Mesodermal cell (in vitro differentiated cells): ENCODE results near the gene PPP1R3D.

Experiments used
- H3K27ac ChIP-seq: 2 replicates; pipeline ENCODE4 v1.7.0; 2013; ENCODE audit warnings: mild to moderate bottlenecking, low read depth, low read length, moderate library complexity; ENCODE audit not compliant: severe bottlenecking
- H3K36me3 ChIP-seq: 2 replicates; pipeline ENCODE4 v1.7.1; 2013; ENCODE audit warnings: mild to moderate bottlenecking, low read length, moderate library complexity; ENCODE audit not compliant: control insufficient read depth, insufficient read depth
- H3K4me1 ChIP-seq: one replicate; pipeline ENCODE4 v1.7.1; 2013; ENCODE audit warnings: mild to moderate bottlenecking, low read length; ENCODE audit not compliant: insufficient read depth, control insufficient read depth, poor library complexity, severe bottlenecking
- H3K4me3 ChIP-seq: 2 replicates; pipeline ENCODE4 v1.7.0; 2013; ENCODE audit warnings: low read length, control low read depth, mild to moderate bottlenecking; ENCODE audit not compliant: insufficient read depth, poor library complexity, severe bottlenecking; ENCODE audit errors: extremely low read depth
- H3K9me3 ChIP-seq: 2 replicates; pipeline ENCODE4 v1.7.1; 2013; ENCODE audit warnings: mild to moderate bottlenecking, low read length, moderate library complexity; ENCODE audit not compliant: control insufficient read depth
- WGBS, 2 experiments: methylation state at CpG; one replicate each; pipeline ENCODE4 v1.1.5; 2013; ENCODE audit warnings: missing lambda C conversion rate in 2 of 2; ENCODE audit not compliant: insufficient coverage in 2 of 2; 5-methylcytosine and 5-hydroxymethylcytosine counted together

PPP1R3D gene

DNA sequence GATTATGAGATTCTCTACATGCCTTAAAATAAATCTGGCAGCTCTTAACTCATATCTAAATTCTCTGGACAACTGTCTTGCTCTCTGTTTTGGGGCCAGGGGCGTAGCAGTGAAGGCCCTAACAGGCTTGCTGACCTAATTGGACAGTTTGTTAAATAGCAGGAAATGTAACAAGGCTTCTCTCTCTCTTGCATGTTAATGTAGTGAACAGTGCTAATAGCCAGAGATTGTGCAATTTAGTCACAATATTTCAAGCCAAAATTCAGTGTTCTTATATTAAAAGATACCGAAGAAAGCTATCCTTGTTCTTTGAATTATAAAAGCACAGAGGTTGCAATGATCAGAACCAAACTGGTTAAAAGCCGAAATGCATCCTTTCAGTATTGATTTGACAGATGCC is 3.0 kb downstream of the PPP1R3D start:
- H3K4me3 ChIP-seq, result no peak overlapping the region
- H3K27ac ChIP-seq, result no peak overlapping the region
- no peaks in the 10 kb centered on the region for H3K9me3 ChIP-seq
- H3K36me3 ChIP-seq, result peaks cover 2% of the 10 kb centered on the region
- WGBS, 2 experiments, result 90% methylated on average over 3 of the region's 3 CpGs; no CpG with 5 or more reads in 1 of the 2 experiments
- H3K4me1 ChIP-seq, result peaks cover 11% of the 10 kb centered on the region

DNA sequence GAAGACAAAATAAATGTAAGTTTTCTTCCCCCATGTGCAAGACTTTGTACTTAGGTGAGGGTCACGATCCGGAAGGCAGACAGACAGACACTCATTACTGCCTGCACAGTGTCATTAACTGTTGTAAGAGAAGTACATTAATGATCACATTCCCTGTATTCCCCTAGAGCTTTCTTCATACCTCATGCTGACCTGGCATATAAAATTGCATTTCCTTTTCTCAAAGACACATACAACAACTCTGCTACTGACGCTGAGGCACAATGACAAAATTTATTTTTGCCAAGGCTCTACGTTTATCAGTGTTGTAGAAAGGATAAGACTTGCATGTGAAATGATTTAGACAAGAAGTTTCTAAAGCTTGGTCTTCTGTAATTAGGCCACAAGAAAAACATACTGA is 3.7 kb downstream of the PPP1R3D start:
- Histone ChIP-seq H3K9me3 (no peaks in the 10 kb centered on the region), H3K36me3 (no peaks in the 10 kb centered on the region), H3K4me3 (no peak overlapping the region), H3K4me1 (peaks cover 11% of the 10 kb centered on the region), H3K27ac (no peak overlapping the region)
- whole genome bisulfite sequencing, 2 experiments, result 100% methylated on average over 2 of the region's 4 CpGs; no CpG with 5 or more reads in 1 of the 2 experiments

DNA sequence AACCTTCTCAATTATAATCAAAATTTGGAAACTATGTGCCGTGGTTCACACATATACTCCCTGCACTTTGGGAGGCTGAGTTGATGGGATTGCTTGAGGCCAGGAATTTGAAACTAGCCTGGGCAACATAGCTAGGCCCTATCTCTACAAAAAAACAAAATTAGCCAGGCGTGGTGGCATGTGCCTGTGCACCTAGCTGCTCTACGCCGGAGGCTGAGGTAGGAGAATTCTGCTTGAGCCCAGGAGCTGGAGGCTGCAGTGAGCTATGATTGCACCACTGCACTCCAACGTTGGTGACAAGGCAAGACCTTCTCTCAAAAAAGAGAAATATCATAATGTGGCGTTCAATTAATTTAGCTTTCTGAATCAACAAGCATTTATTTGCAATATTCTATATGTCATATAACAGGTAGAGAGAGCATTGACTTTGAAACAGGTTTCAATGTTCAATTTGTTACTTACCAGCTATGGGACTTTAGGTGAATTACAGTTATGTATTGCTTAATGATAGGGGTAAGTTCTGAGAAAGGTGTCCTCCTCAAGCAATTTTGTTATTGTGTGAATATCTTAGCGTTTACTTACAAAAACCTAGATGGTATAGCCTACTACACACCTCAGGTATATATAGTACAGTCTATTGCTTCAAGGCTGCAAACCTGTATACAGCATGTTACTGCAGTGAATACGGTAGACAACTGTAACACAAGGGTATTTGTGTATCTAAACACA is 4.5 kb downstream of the PPP1R3D start:
- 93 to 94% methylated on average over 2 to 3 of the region's 8 CpGs for WGBS, 2 experiments
- H3K4me3 ChIP-seq, result no peak overlapping the region

DNA sequence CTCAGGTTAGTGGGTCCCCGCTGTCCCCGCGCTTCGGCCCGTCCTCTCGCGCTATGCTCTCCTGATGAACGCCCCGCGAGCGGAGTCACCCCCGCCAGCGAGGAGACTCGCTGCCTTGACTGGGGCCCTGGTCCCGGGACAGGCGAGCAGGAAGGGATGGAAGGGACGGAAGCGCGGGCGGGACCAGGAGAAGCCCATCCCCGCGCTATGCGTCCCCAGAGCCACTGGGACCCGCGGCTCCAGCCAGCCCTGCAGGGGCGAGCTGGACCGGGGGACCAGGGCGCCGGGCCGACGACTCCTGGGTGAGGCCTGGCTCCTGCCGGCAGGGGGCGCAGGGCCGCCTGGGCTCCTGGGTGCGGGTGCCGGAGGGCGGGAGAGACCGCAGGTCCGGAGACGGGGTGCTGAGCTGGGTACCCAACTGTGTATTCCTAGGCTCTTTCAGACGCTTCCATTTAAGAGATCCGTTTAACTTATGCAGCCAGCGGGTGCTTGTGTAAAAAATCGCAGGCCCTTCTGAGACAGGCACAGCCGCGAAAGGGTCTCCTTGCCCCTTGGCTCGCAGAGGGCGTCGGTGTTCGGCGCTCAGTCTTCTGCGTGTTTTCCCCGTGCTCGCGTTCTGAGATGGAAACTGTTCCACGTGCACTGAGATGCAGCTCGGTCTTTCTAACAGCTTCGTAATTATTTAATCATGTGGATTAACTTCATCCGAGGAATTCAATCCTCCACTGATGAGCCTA is 6.1 kb downstream of the PPP1R3D start:
- H3K27ac ChIP-seq, result no peak overlapping the region
- WGBS, 2 experiments, result 8 to 9% methylated on average over 36 to 57 of the region's 59 CpGs
- no peaks in the 10 kb centered on the region for H3K9me3 ChIP-seq
- H3K4me3 ChIP-seq, result peak overlapping the region; percentile 34
- no peaks in the 10 kb centered on the region for H3K36me3 ChIP-seq
- peaks cover 11% of the 10 kb centered on the region for H3K4me1 ChIP-seq

More for the DNA sequence above, 4.5 kb downstream of the PPP1R3D start:
- Histone ChIP-seq H3K4me1 (peaks cover 11% of the 10 kb centered on the region), H3K9me3 (no peaks in the 10 kb centered on the region), H3K27ac (no peak overlapping the region), H3K36me3 (no peaks in the 10 kb centered on the region)

DNA sequence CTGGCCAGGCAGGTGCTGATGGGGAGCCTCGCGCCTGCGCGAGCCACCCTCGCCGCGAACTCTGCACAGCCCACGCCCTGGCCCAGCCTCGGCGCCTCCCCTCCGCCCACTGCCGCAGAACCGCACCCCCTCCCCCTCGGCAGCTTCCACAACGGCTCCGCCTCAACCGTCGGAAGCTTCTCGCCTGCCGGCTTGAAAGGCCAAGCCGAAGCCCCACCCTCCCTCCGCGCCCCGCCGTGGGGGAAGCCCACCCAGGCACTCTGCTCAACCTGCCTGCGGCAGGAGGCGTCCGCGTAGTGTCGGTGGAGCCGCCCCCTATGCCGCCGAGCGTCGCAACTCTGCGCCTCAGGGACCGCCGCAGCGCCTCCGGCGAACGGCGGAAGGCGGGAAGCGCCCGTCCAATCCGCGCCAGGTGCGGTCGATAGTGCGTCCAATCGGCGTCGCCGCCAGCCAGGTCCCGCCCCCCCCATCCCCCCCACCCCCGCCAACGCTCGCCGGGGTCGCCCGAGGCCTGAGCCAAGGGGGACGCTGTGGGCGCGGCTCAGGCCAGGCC is 6.7 kb downstream of the PPP1R3D start, which contains the start of gene SYCP2:
Gene SYCP2, minus strand, starts transcription at position 342 of the 553 bp plus-strand sequence. CDS start 11,224 bp downstream, outside the sequence.
- Histone ChIP-seq H3K27ac (no peak within 1 kb of the TSS), H3K36me3 (no peaks in the 10 kb centered on the region), H3K9me3 (no peaks in the 10 kb centered on the region), H3K4me3 (peak within 1 kb of the TSS; percentile 34), H3K4me1 (peaks cover 8% of the 10 kb centered on the region)
- 93 to 98% methylated on average over 36 to 37 of the region's 65 CpGs for WGBS, 2 experiments

DNA sequence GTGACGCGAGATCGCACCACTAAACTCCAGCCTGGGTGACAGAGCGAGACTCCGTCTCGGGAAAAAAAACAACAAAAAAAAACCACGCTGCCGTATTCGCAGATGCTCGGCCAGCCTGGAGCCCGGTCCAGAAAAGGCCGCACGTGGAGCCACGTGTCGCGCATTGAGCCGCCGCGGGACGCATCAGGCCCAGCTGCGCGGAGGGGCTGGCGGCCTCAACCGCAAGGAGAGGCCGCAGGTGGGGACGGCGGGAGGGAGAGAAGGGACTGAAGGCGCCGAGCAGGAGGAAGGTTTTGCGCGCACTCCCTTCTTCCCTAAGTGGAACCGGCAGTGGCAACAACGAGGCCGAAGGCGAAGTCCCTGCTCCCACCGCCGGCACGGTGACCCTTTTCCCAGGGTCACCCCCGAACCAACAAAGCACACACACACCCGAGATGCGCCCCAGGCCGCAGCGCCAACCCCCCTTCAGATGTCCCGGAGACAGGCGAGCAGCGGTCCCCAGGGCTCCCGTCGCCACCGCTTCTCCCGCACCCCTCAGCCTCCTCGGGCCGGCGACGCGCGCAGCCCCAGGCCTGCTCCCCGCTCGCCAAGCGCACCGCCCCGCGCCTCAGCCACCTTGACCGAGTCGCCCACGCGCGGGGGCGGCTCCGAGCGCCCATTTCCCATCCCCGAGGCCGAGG is 7.3 kb downstream of the PPP1R3D start:
- peaks cover 2% of the 10 kb centered on the region for H3K4me1 ChIP-seq
- WGBS, 2 experiments, result 96 to 97% methylated on average over 63 to 68 of the region's 72 CpGs
- no peaks in the 10 kb centered on the region for H3K36me3 ChIP-seq
- no peak overlapping the region for H3K4me3 ChIP-seq
- H3K27ac ChIP-seq, result no peak overlapping the region
- H3K9me3 ChIP-seq, result no peaks in the 10 kb centered on the region

DNA sequence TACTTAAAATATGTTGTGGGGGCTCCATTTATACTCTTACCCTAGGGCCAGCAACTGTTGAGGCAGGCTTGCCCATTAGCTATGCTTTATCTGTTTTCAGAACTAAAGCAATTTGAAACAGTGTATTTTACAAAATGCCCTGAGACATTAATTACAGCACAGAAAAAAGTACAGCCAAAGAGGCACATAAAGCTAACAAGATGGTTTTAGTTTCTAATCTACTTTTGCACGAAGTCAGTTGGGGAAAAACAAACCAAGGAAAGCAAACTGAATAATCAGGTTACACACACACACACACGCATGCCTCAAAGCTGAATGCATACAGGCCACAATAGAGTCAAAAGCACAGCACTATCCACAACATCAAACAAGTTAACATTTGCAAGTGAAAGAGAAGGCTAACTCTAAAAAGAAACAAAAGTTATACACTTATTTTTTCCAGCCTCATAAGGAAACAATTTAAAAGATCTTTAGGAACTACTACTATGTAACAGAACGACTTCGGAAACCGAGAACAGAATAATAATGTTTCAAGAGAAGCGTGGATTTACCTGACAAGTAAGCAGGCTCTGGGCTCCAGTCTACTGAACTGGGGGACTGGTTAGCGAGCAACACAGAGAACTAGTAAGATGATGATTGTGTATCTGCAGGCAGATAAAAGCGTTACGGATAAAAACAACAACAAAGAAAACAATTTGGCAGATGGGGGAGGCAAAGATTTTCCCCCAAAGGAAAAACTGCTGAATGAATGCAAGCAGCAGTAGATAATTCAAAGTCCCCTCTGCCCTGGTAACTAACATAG is 8.4 kb downstream of the PPP1R3D start:
- H3K4me1 ChIP-seq, result no peaks in the 10 kb centered on the region
- H3K27ac ChIP-seq, result no peak overlapping the region
- no peaks in the 10 kb centered on the region for H3K36me3 ChIP-seq
- WGBS, 2 experiments, result 77 to 86% methylated on average over 7 to 8 of the region's 9 CpGs
- no peaks in the 10 kb centered on the region for H3K9me3 ChIP-seq
- H3K4me3 ChIP-seq, result no peak overlapping the region

DNA sequence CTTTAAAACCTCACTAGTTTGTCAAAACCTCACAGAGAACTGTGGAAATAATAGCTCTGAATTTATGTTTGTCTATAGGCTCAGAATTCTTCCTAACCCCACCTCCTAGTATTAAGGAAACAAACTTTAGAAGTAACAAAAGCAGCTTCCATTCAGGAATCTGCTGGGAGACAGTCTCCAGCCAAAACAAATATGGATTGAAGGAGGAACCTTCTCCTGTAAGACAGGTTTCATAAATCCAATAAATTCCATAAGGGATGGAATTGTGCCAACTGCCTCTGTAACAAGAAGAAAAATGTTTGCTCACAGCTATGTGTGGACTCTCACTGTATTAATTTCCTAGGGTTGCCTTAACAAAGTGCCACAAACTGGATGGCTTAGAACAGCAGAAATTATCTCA is 14.2 kb downstream of the PPP1R3D start:
- no peak overlapping the region for H3K4me3 ChIP-seq
- H3K4me1 ChIP-seq, result no peaks in the 10 kb centered on the region
- H3K9me3 ChIP-seq, result no peaks in the 10 kb centered on the region
- no peak overlapping the region for H3K27ac ChIP-seq
- H3K36me3 ChIP-seq, result no peaks in the 10 kb centered on the region

DNA sequence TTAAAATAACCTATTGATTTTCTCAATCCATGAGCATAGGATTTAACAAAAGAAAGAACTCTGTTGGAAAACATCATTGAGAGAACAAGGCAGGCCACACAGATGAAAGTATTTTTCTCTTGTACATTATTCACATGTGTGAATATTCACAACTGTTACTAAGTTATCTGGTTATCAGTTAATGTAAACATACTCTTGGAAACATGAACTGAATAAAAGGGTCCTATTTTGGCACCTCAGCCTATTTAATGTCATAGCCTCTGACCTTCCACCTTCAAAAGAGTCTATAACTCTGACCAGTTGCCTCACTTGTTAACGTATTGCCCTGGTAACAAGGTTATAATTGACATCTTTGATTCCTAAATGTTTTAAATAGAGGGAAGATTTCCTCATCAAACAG is 14.7 kb downstream of the PPP1R3D start:
- Histone ChIP-seq H3K9me3 (no peaks in the 10 kb centered on the region), H3K4me1 (no peaks in the 10 kb centered on the region)
- WGBS, 2 experiments, result no CpG with 5 or more reads among the region's 1 CpG

DNA sequence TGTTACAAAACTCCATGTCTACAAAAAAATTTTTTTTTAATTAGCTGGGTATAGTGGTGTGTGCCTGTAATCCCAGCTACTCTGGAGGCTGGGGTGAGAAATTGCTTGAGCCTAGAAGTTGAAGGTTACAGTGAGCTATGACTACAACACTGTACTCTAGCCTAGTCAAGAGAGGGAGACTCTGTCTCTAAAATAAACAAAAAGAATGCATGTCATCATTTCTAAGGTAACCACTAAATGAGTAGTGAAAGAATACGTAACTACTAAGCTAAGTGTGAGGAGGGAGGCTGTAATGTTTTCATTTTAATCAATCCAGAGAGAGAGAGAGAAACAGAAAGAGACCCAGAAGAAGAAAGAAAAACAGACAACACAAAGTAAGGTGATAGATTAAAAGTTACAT is 16.6 kb downstream of the PPP1R3D start:
- no CpG with 5 or more reads among the region's 1 CpG for WGBS, 2 experiments
- Histone ChIP-seq H3K27ac (no peak overlapping the region), H3K4me3 (no peak overlapping the region), H3K4me1 (no peaks in the 10 kb centered on the region), H3K9me3 (no peaks in the 10 kb centered on the region), H3K36me3 (no peaks in the 10 kb centered on the region)

More for the DNA sequence above, 14.7 kb downstream of the PPP1R3D start:
- H3K4me3 ChIP-seq, result no peak overlapping the region
- no peaks in the 10 kb centered on the region for H3K36me3 ChIP-seq
- no peak overlapping the region for H3K27ac ChIP-seq
